Activated CD4-positive, CD25-positive, alpha-beta regulatory T cell treated with anti-CD3 and anti-CD28 coated beads, Interleukin-2, amount 50 U/mL, for 72 hours (primary cell): Measurements from ENCODE around the gene DERL3.
A peak's percentile ranks its signal among the peaks of the same experiment; 100 is the strongest.

Source experiments
- DNase-seq: peaks from one replicate; pipeline ENCODE4 v3.0.0; 2021

Gene DERL3

DNA sequence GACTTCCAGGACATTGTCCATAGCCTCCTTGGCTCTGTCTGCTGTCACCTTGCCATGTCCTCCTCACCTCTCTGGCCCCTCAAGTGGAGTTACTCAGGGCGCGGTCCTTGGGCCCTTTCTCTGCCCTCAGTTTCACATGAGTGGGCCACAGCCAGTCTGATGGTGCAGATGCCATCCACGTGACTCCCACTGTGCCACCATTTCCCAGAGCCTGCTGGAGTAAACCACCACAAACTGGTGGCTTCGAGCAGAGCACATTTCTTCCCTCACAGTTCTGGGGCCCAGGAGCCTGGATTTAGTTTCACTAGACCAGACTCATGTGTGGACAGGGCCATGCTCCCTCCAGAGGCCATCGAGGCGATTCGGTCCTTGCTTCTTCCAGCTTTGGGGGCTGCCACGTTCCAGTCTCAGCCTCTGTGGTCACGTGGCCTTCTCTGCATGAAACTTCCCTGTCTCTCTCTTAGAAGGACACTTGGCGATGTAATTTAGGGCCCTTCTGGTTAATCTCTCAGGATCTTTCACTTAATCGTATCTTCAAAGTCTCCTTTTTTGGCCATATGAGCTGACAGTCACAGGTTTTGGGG, 37.5 kb downstream of the DERL3 start:
- DNase-seq, result no peak

GRCh38 chr22:23800297-23801237, 38.2 kb downstream of the DERL3 start:
- no peak for DNase-seq

DNA sequence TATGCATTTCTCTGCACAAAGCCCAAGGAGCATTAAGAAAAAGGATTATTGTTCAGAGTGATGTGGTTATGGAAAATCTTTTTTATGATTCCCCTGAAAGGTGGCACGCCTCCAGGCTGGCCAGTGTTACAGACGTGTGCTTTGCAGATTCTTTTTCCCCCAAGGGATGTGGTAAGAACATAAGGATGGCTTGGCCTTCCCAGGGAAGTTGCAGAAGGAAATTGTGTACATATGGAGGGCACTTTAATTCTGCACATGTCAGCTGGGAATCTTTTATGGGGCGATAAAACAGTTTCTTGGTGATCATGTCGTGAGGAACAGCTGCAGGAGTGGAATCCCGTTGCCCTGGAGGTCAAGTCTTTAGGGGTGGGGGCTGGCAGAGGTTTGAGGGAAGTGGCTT, 42.3 kb downstream of the DERL3 start:
- DNase-seq, result no peak

DNA sequence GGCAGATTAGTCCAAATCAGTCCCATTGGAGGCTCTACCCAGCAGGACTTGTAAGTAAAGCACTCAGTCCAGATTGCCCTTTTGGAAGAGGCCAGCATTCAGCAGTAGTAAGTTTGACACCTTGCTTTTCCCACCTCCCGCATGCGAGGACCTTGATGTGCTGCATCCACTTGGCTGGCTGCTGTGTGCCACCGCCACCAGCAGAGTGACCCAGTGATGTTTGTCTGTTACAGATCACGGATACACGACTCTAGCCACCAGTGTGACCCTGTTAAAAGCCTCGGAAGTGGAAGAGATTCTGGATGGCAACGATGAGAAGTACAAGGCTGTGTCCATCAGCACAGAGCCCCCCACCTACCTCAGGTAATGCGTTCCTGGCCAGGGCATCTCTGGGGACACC, 45.5 kb downstream of the DERL3 start:
- no peak for DNase-seq

DNA sequence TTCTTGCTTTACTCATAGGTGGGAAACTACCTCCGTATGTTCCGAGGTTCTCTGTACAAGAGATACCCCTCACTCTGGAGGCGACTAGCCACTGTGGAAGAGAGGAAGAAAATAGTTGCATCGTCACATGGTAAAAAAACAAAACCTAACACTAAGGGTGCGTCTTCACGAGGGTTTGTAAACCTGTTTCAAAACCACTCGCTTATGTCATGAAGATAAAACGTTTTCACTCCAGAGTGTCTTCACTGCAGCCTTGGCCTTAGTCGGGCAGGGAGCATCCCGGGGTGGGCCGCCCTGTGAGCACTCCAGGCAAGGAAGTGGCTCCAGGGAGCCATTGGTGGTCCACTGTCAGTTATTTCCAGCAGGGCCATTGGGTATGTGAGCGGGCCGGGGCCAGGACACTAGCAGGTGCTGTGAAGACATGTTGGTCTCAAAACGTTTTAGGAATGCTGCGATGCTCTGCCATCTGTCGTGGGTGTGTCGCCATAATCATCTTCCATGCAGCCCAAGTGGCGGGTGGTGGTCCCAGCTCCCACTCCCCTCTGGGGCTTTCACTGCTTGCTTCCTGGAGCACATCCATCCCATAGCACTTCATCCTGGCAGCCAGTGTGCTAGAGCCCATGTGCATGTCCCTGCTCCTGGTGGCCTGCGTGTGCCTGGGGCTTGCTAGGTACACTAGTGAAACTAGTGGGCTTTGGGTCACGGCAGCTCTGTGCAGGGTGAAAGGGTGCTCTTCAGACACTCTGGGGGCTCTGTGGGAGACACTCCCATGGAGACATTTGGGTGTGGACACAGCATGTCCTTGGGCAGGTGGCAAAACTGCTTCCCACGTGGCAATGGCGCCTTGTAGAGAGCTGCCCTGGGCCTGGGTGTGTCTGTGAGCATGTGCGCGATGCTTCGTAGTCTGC, 46.8 kb downstream of the DERL3 start:
- no peak for DNase-seq

GRCh38 chr22:23790819-23791737, 47.7 kb downstream of the DERL3 start:
- DNase-seq, result no peak

GRCh38 chr22:23789638-23790037, 49.2 kb downstream of the DERL3 start:
- DNase-seq, result no peak

DNA sequence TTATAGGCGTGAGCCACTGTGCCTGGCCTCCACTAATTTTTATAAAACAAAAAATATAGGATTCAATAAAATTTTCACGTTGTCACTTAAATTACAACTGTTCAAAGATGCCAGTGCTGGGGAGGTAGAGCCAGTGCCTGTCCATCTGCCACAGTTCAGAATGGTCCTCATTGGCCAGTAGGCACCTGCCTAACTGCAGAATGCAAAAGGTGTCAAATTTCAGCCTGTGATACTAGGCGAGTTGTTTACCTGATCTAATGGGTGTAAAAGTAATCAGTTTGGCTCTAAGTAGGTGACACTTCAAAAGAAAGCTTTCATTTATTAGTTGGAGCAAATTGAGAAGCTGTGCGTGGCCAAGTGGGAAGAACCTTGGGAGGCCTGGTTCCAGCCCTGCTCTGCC, 49.7 kb downstream of the DERL3 start:
- no peak for DNase-seq

GRCh38 chr22:23787910-23788309, 50.9 kb downstream of the DERL3 start:
- DNase-seq, result no peak

DNA sequence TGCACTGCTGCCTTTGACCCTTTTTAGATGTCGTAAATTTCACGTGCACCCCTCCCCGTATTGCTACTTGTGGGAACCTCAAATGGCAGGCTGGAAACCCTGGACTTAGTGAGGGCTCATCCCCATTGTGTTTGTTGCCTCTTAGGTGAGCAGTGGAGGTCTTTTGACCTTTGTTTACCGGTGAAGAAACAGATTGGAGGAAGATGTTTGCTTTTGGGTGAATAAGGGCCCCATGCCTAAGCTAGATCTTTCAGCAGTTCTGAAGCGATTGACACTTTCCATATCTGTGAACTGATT, 51.3 kb downstream of the DERL3 start:
- DNase-seq, result no peak

GRCh38 chr22:23786752-23787599, 51.8 kb downstream of the DERL3 start, which contains the start of gene SMARCB1:
Gene SMARCB1, plus strand, starts transcription at chr22:23786966. Its CDS starts 204 bp downstream, at chr22:23787170.
- DNase-seq, result peak; percentile 92

DNA sequence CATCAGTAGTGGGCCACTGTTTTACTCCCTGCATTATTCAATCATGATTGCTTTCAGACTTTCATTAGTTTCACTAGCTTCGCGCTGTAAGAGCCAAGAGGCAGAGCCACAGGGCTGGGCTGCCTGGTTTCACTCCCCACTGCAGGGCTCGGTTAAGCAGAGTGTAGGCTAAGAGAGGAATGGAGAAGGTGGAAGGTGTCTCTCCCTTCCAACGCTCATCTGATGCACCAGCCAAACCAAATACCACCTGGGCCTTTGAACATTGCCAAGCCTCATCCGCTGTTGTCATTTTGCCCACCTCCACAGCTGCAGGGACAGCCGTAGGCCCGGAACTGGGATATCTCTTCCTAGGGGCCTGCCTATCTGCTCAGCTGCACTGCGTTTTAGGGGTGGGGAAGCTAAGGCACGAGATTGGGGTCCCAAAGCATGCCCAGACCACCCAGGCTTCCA, 52.5 kb downstream of the DERL3 start:
- DNase-seq, result no peak
